Measurements from ENCODE around the gene RPA4. TPM values are rescaled to one million over a fixed set of nuclear protein-coding genes. Genes with fewer than 3 reads are reported as not detected.
"Not testable (repeated sequence)": the region's sequence is repeated elsewhere in the genome, so short reads cannot be mapped to it uniquely, and the experiment has no call there.

RPA4 gene
- total RNA-seq, 4 donors from 2014 or later: 0.23 to 1.1 (median 0.36) TPM; not detected in 1

GRCh38 chrX:96841325-96841724, 42.4 kb upstream of the RPA4 start:
- TF ChIP-seq POLR2A (IDR thresholded peaks at IDR 0.05): no peak
- no peak for TF ChIP-seq CTCF (IDR thresholded peaks at IDR 0.05)
- no peak overlapping the region for H3K4me3 ChIP-seq (ENCODE audit: low read depth, poor library complexity, severe bottlenecking)
- DNase-seq (ENCODE audit: low spot score in 2 of 2): no peak
- intact Hi-C loops (cut with DNase I; ENCODE audit: low total_unique reads): no loop called here
- WGBS, 2 donors: 71 to 91% methylated on average over 1 of the region's 1 CpG

- DNase-seq (ENCODE audit: low spot score in 2 of 2); intact Hi-C loops (cut with DNase I; ENCODE audit: low total_unique reads); H3K4me3 ChIP-seq (ENCODE audit: low read depth, poor library complexity, severe bottlenecking): not testable (repeated sequence)
- WGBS, 2 donors: 74 to 100% methylated on average over 3 of the region's 3 CpGs
These were observed 41.8 kb upstream of the RPA4 start for GRCh38 chrX:96841866-96842265.

- TF ChIP-seq CTCF (IDR thresholded peaks at IDR 0.05): no peak
- TF ChIP-seq POLR2A (IDR thresholded peaks at IDR 0.05): no peak
- intact Hi-C loops (cut with DNase I; ENCODE audit: low total_unique reads): no loop called here
- no peak overlapping the region for H3K4me3 ChIP-seq (ENCODE audit: low read depth, poor library complexity, severe bottlenecking)
- WGBS, 2 donors: 66 to 92% methylated on average over 5 of the region's 5 CpGs
- DNase-seq (ENCODE audit: low spot score in 2 of 2): no peak
These were observed 40.1 kb upstream of the RPA4 start for GRCh38 chrX:96843566-96843965.

- intact Hi-C loops (cut with DNase I; ENCODE audit: low total_unique reads): no loop called here
- DNase-seq (ENCODE audit: low spot score in 2 of 2): no peak
- H3K4me3 ChIP-seq (ENCODE audit: low read depth, poor library complexity, severe bottlenecking): no peak overlapping the region
- 91 to 95% methylated on average over 1 of the region's 1 CpG for WGBS, 2 donors
- no peak for TF ChIP-seq CTCF (IDR thresholded peaks at IDR 0.05)
- no peak for TF ChIP-seq POLR2A (IDR thresholded peaks at IDR 0.05)
These were observed 36.9 kb upstream of the RPA4 start for GRCh38 chrX:96846841-96847240.

- 75 to 95% methylated on average over 1 to 4 of the region's 4 CpGs for WGBS, 2 donors
- intact Hi-C loops (cut with DNase I; ENCODE audit: low total_unique reads); H3K4me3 ChIP-seq (ENCODE audit: low read depth, poor library complexity, severe bottlenecking); DNase-seq (ENCODE audit: low spot score in 2 of 2): not testable (repeated sequence)
These were observed 24.3 kb upstream of the RPA4 start for GRCh38 chrX:96859422-96859821.

GRCh38 chrX:96861218-96861617, 22.5 kb upstream of the RPA4 start:
- no peak overlapping the region for H3K4me3 ChIP-seq (ENCODE audit: low read depth, poor library complexity, severe bottlenecking)
- no peak for TF ChIP-seq CTCF (IDR thresholded peaks at IDR 0.05)
- no peak for TF ChIP-seq POLR2A (IDR thresholded peaks at IDR 0.05)
- no peak for DNase-seq (ENCODE audit: low spot score in 2 of 2)
- WGBS, 2 donors: 64 to 91% methylated on average over 3 of the region's 3 CpGs
- intact Hi-C loops (cut with DNase I; ENCODE audit: low total_unique reads): no loop called here

- WGBS, 2 donors: 87 to 94% methylated on average over 4 of the region's 4 CpGs
- H3K4me3 ChIP-seq (ENCODE audit: low read depth, poor library complexity, severe bottlenecking): no peak overlapping the region
- no peak for DNase-seq (ENCODE audit: low spot score in 2 of 2)
- TF ChIP-seq CTCF (IDR thresholded peaks at IDR 0.05): no peak
- no peak for TF ChIP-seq POLR2A (IDR thresholded peaks at IDR 0.05)
- intact Hi-C loops (cut with DNase I; ENCODE audit: low total_unique reads): no loop called here
These were observed 22.0 kb upstream of the RPA4 start for GRCh38 chrX:96861661-96862060.
